HG03066 (cell line): Measurements from ENCODE around the gene ST3GAL3.
"Not testable (repeated sequence)": the region's sequence is repeated elsewhere in the genome, so short reads cannot be mapped to it uniquely, and the experiment has no call there.

Experiments used
- ATAC-seq: cut with Tn5 transposase; IDR thresholded peaks from one replicate; pipeline ENCODE4 v1.9.1; 2021; ENCODE audit warnings: low read depth; ENCODE audit not compliant: unreplicated experiment

The ST3GAL3 gene

DNA sequence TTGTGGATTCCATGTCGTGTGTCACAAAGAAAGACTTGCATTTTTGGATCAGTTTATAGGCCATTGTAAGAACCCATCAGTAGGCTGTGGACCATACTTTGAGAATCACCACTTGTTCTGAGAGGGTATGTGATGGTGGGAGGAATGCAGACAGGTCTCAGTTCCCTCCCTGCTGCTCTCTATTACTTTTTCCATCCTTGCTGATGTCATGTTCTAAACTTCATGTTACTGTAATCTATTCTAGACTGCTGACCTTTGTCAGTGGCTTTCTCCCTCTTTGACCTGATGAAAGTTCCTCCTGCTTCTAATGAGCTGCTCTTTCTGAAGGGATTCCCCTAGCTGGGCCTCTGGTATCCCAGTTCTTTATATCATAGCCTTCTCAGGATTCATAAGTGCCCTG is 46.1 kb downstream of the ST3GAL3 start:
- ATAC-seq = no peak

DNA sequence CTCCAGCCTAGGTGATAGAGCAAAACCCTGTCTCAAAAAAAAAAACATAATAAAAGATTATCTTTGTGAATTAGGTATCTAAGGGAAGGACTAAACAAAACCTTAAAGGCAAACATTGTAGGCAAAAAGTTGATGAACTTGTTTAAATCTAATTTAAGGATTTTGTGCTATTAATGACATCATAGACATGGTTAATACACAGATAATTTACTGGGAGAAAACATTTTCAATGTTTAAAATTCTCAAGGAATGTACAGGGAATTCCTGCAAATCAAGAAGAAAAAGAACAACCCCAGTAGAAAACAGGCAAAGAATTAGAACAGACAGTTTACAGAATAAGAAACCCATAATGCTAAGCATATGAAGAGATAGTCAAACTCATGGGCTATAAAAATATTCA is 47.6 kb downstream of the ST3GAL3 start:
- no peak for ATAC-seq

GRCh38 chr1:43757343-43758053 is 50.2 kb downstream of the ST3GAL3 start:
- ATAC-seq = no peak

DNA sequence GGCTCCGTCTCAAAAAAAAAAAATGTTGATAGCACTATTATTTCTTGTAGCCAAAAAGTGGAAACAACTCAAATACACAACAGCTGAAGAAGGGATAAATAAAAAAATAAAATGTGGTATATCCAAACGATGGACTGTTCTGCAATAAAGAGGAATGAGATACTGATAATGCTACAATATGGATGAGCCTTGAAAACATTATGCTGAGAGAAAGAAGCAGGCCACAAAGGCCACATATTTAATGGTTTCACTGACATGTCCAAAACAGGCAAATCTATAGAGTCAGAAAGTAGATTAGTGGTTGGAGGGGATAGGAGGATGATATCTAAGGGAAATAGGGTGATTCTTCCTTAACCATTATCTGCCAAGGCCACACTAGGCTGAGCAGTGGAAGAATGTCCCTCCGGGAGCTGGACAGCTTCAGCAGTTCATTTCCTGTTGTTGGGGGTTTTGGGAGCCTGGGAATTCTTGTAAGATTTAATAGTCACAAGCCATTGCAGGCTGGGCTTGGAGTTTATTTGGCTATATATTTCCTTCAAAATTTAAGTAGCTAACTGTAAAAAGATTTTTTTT is 53.5 kb downstream of the ST3GAL3 start:
- ATAC-seq = no peak

GRCh38 chr1:43763497-43763973 is 56.2 kb downstream of the ST3GAL3 start:
- ATAC-seq = no peak

DNA sequence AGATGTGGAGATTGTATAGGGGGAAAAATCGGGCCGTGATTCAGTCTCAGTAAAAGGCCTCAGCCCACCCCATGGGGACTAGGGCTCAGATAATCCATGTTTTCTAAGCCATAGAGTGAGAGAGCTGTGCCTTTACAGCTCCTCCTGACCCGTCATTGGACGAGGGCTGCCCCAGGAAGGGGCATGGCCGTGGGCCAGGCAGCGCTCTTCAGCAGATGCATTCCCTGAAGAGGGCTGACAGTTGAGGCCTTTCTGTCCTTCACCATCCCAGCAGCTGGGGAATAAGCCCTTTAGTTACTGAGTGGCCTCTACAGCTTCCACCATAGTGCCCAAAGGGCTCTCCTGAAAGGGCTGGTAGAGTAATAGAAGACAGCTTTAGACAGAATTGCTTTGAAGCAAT is 57.2 kb downstream of the ST3GAL3 start:
- ATAC-seq = no peak

GRCh38 chr1:43766086-43766784 is 58.9 kb downstream of the ST3GAL3 start:
- no peak for ATAC-seq

DNA sequence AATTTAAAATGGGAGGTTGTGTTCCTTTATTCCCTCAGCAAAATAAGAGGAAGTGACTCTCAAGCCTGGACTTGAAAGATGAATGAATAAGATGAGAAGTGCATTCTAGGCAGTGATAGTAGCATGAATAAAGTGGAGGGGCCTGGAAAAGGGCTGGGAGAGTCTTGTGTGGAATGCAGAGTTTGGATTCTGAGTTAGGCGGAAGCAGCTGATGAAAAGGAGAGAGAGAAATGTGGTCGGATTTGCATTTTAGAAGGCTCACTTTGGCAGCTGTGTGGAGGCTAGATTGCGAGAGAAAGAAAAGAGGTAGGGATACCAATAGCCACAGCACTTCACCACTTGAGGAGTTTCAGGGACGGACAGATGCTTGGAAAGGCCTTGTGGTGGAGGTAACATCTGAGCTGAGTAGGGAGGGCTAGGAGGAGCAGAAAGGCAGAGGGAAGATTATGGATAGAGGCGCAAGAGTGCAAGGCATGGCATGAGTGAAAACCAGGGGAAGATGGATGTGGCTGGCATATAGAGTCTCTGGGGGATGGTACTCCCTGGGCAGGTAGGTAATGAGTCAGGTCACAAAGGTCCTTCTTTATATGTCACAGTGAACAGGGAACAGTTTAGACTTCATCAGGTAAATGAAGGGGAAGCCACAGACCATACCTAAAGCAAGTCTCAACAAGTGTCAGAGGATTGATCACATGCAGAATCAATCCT is 59.6 kb downstream of the ST3GAL3 start:
- ATAC-seq = no peak

GRCh38 chr1:43768168-43768567 is 60.8 kb downstream of the ST3GAL3 start:
- no peak for ATAC-seq

- no peak for ATAC-seq
Measured at GRCh38 chr1:43769350-43769908, 62.1 kb downstream of the ST3GAL3 start.

DNA sequence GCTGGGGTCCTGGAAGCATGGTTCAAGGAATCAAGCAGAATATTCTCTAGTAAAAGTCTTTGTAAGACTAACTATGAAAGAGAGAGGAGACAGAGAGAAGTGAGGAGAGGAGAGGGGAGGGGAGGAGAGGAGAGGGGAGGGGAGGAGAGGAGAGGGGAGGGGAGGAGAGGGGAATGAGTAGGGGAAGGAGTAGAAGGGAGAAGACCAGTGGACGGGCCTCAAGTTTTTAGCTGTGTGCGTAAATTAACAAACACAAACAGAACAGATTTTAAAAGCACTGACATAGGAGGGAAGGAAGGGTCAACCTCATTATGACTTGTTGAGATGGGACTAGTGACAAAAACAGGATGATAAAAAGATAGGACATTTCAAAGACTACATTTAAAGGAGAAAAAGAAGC is 62.8 kb downstream of the ST3GAL3 start:
- no peak for ATAC-seq

- no peak for ATAC-seq
Measured at GRCh38 chr1:43772978-43773377, 65.6 kb downstream of the ST3GAL3 start.

DNA sequence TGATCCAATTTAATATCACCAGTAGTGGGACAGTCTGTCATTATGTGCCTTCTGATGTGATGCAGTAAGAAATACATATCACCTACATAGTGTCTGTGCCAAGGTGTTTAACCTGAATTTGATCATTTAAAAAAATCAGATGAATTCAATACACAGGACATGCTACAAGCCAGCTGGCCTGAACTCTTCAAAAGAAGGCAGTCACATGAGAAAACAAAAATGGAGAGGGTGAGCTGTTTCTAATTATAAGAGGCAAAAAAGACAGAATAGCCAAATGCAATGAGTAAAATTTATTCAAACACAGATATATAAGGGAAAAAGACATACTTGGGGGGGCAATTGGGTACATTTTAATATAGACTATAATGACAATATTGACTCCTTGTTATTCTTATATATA is 66.5 kb downstream of the ST3GAL3 start:
- no peak for ATAC-seq

GRCh38 chr1:43774359-43774758 is 67.0 kb downstream of the ST3GAL3 start:
- ATAC-seq = no peak

GRCh38 chr1:43776043-43776761 is 68.9 kb downstream of the ST3GAL3 start:
- no peak for ATAC-seq

DNA sequence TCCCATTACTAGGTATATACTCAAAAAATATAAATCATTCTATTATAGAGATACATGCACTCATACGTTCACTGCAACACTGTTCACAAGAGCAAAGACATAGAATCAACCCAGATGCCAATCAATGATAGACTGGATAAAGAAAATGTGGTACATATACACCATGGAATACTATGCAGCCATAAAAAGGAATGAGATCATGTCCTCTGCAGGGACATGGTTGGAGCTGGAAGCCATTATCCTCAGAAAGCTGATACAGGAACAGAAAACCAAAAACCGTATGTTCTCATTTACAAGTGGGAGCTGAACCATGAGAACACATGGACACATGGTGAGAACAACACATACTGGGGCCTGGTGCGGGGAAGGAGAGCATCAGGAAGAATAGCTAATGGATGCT is 70.6 kb downstream of the ST3GAL3 start:
- ATAC-seq = not testable (repeated sequence)

DNA sequence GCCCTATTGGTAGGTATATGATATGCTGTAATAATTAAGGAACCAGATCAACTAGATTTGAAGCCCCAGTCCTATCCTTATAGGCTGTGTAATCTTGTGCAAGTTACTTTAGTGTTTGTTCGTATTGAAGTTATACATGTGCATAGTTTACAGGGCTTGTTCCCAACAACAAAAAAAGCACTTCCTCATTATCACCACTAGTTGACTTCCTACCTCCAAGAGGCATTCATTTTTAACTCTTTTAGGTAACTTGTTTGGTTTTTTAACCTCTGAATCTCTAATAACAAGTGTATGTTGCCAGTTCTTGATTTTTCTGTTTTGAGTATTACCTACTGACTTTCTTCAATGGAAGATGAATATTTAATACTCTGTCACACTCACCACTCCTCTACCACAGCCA is 71.9 kb downstream of the ST3GAL3 start:
- no peak for ATAC-seq

GRCh38 chr1:43779805-43780403 is 72.6 kb downstream of the ST3GAL3 start:
- ATAC-seq = no peak

DNA sequence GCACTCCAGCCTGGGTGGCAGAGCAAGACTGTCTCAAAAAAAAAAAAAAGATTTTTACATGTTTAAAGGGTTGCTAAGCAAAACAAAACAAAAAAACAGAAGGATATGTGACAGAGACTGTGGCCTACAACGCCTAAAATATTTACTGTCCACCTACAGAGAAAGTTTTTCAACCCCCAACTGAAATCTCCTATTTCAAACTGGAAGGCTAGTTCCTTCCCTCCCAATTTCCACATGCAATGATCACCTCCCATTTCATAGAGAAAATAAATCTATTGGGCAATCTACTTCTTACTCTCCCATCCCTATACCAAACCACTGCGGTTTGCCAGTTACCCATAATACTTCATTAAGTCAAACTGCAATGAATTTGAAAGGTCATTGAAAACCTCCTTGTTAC is 74.2 kb downstream of the ST3GAL3 start:
- ATAC-seq = no peak
